Nucleus accumbens (tissue), 56 donors: Measurements from ENCODE around the gene ACBD6.

Source experiments
- DNase-seq, 56 donors: peaks; one replicate each; lab custom pipeline; 2025; lab: John Stamatoyannopoulos, UW

The ACBD6 gene

GRCh38 chr1:180380259-180381183 lies 121.9 kb downstream of the ACBD6 start:
- no peak for DNase-seq

- DNase-seq = no peak
These were observed 125.6 kb downstream of the ACBD6 start for GRCh38 chr1:180376800-180377199.

- no peak for DNase-seq
These were observed 126.1 kb downstream of the ACBD6 start for GRCh38 chr1:180376253-180376652.

- no peak for DNase-seq
These were observed 129.6 kb downstream of the ACBD6 start for GRCh38 chr1:180372728-180373127.

GRCh38 chr1:180370597-180370996 lies 131.8 kb downstream of the ACBD6 start:
- DNase-seq = no peak

- no peak for DNase-seq
These were observed 132.2 kb downstream of the ACBD6 start for GRCh38 chr1:180370188-180370587.

- DNase-seq = no peak
These were observed 133.3 kb downstream of the ACBD6 start for GRCh38 chr1:180369061-180369460.

GRCh38 chr1:180366371-180367068 lies 135.9 kb downstream of the ACBD6 start:
- no peak for DNase-seq

GRCh38 chr1:180365039-180365438 lies 137.3 kb downstream of the ACBD6 start:
- no peak for DNase-seq

- DNase-seq = no peak
These were observed 139.0 kb downstream of the ACBD6 start for GRCh38 chr1:180363246-180363995.

- DNase-seq = no peak
These were observed 141.9 kb downstream of the ACBD6 start for GRCh38 chr1:180360333-180361075.

GRCh38 chr1:180358649-180359048 lies 143.7 kb downstream of the ACBD6 start:
- peak in 6 of 56 donors; percentile 0 to 38 (median 4) for DNase-seq

GRCh38 chr1:180353945-180354344 lies 148.4 kb downstream of the ACBD6 start:
- no peak for DNase-seq

- DNase-seq = no peak
These were observed 149.8 kb downstream of the ACBD6 start for GRCh38 chr1:180352588-180352987.

- DNase-seq = no peak
These were observed 150.4 kb downstream of the ACBD6 start for GRCh38 chr1:180352021-180352420.

- DNase-seq = no peak
These were observed 157.2 kb downstream of the ACBD6 start for GRCh38 chr1:180345148-180345547.

- peak in 2 of 56 donors; percentile 6 to 9 for DNase-seq
These were observed 158.2 kb downstream of the ACBD6 start for GRCh38 chr1:180343921-180344769.

- no peak for DNase-seq
These were observed 175.3 kb downstream of the ACBD6 start for GRCh38 chr1:180327089-180327488.

GRCh38 chr1:180312926-180313325 lies 189.5 kb downstream of the ACBD6 start:
- no peak for DNase-seq
